ENCODE measurements around the gene NPM1.
"Not testable (repeated sequence)": the region's sequence is repeated elsewhere in the genome, so short reads cannot be mapped to it uniquely, and the experiment has no call there.

The NPM1 gene

GRCh38 chr5:171386006-171386671 is 1.5 kb upstream of the NPM1 start:
- no peak for DNase-seq

GRCh38 chr5:171386861-171387344 is 746 bp upstream of the NPM1 start:
- DNase-seq, result no peak

- peak; percentile 87 for DNase-seq
Measured at GRCh38 chr5:171387970-171388815, 544 bp downstream of the NPM1 start.

- DNase-seq, result no peak
Measured at GRCh38 chr5:171388816-171389168, 1.1 kb downstream of the NPM1 start.

- DNase-seq, result no peak
Measured at GRCh38 chr5:171390883-171391677, 3.4 kb downstream of the NPM1 start.

GRCh38 chr5:171391996-171392577 is 4.4 kb downstream of the NPM1 start:
- DNase-seq, result no peak

GRCh38 chr5:171392585-171393159 is 5.0 kb downstream of the NPM1 start:
- DNase-seq, result no peak

- DNase-seq, result no peak
Measured at GRCh38 chr5:171395042-171395441, 7.4 kb downstream of the NPM1 start.

- not testable (repeated sequence) for DNase-seq
Measured at GRCh38 chr5:171396583-171396982, 8.9 kb downstream of the NPM1 start.

GRCh38 chr5:171397190-171397589 is 9.5 kb downstream of the NPM1 start:
- no peak for DNase-seq

- DNase-seq, result no peak
Measured at GRCh38 chr5:171397599-171397998, 9.9 kb downstream of the NPM1 start.

GRCh38 chr5:171398660-171399059 is 11.0 kb downstream of the NPM1 start:
- DNase-seq, result not testable (repeated sequence)

GRCh38 chr5:171400169-171400568 is 12.5 kb downstream of the NPM1 start:
- DNase-seq, result no peak

- DNase-seq, result no peak
Measured at GRCh38 chr5:171401167-171401947, 13.7 kb downstream of the NPM1 start.

GRCh38 chr5:171402751-171403150 is 15.1 kb downstream of the NPM1 start:
- DNase-seq, result not testable (repeated sequence)

- DNase-seq, result no peak
Measured at GRCh38 chr5:171405615-171406014, 18.0 kb downstream of the NPM1 start.

- no peak for DNase-seq
Measured at GRCh38 chr5:171407234-171407633, 19.6 kb downstream of the NPM1 start.

- no peak for DNase-seq
Measured at GRCh38 chr5:171409164-171410136, 21.8 kb downstream of the NPM1 start.

- DNase-seq, result no peak
Measured at GRCh38 chr5:171410181-171410580, 22.5 kb downstream of the NPM1 start.

GRCh38 chr5:171412186-171412585 is 24.5 kb downstream of the NPM1 start:
- no peak for DNase-seq

Data from right forelimb (tissue), 1 donor.